Kidney (tissue), 14 donors: ENCODE data around the gene CCNL2. TPM values are rescaled to one million over a fixed set of nuclear protein-coding genes. Genes with fewer than 3 reads are reported as not detected.

ENCODE experiments used
- DNase-seq, 5 donors: peaks; one replicate each; pipeline ENCODE4 v3.0.0-alpha.2; 2013 to 2020
- FAIRE-seq: peaks from 2 replicates; lab custom pipeline; 2012; peaks lifted over from hg19 to GRCh38; lab: Jason Lieb, UNC
- H3K27ac ChIP-seq, 2 donors: one replicate each; pipeline ENCODE4 v1.7.0; 2013; ENCODE audit warnings: low read depth in 2 of 2, low read length in 2 of 2, inconsistent platforms in 1 of 2
- H3K27me3 ChIP-seq: one replicate; pipeline ENCODE4 v1.7.1; 2013; ENCODE audit warnings: low read length, inconsistent platforms; ENCODE audit not compliant: control insufficient read depth, insufficient read depth
- H3K36me3 ChIP-seq, 3 donors: one replicate each; pipeline versions ENCODE4 v1.7.0 to v1.7.1; 2013; ENCODE audit warnings: low read length in 3 of 3, control low read depth in 1 of 3, inconsistent platforms in 1 of 3; ENCODE audit not compliant: insufficient read depth in 3 of 3, control insufficient read depth in 2 of 3
- H3K4me1 ChIP-seq, 3 donors: one replicate each; pipeline versions ENCODE4 v1.7.0 to v1.7.1; 2013; ENCODE audit warnings: low read length in 3 of 3, inconsistent platforms in 1 of 3, low read depth in 1 of 3; ENCODE audit not compliant: control insufficient read depth in 2 of 3, insufficient read depth in 2 of 3
- H3K4me3 ChIP-seq, 3 donors: one replicate each; pipeline versions ENCODE4 v1.7.0 to v1.8.1; 2013; ENCODE audit warnings: low read length in 3 of 3, control low read depth in 1 of 3, inconsistent platforms in 1 of 3
- H3K9ac ChIP-seq, 3 donors: one replicate each; pipeline versions ENCODE4 v1.7.0 to v1.7.1; 2013; ENCODE audit warnings: low read length in 3 of 3, control low read depth in 1 of 3, inconsistent platforms in 1 of 3
- H3K9me3 ChIP-seq, 3 donors: one replicate each; pipeline versions ENCODE4 v1.7.0 to v1.7.1; 2013; ENCODE audit warnings: low read length in 3 of 3, control low read depth in 1 of 3, inconsistent platforms in 1 of 3; ENCODE audit not compliant: control insufficient read depth in 2 of 3, insufficient read depth in 1 of 3
- CTCF ChIP-seq: IDR thresholded peaks from 3 replicates; pipeline ENCODE4 v1.5.1; 2012; ENCODE audit warnings: mild to moderate bottlenecking, moderate library complexity, borderline replicate concordance; ENCODE audit not compliant: insufficient read depth; ENCODE audit errors: extremely low read depth
- intact Hi-C: fragments of 100-400 bp; cut with DNase I; formaldehyde crosslinking; loops from one replicate; pipeline ENCODE4 v1.11.1; 2022
- polyA plus RNA-seq: library from polyadenylated mRNA; stranded (reverse); fragments of 350-450 nt; fragmentation: Illumina TruSeq; extraction: RNeasy Lipid Tissue Mini Kit (QIAGEN cat#74804); gene quantifications from one replicate; pipeline ENCODE4 v1.2.3, GENCODE V29; 2014; ENCODE audit warnings: low read depth, low replicate concordance; ENCODE audit not compliant: insufficient read depth
- total RNA-seq: library from RNA; stranded (reverse); fragmentation: NEBNext Ultra II Directional; extraction: Animal tissue kit (Norgen Biotek cat#: 25700); gene quantifications from one replicate; pipeline ENCODE4 v1.2.1, GENCODE V29; 2021
- donor health status: control.
- donor health status: control.
- donor health status: control.
- donor health status: control.
- donor health status: control.
- donor health status: DM: yes; HTN: yes; CAD: no.
- donor health status: Normal renal cell carcinoma (clear cell type).

Gene CCNL2
- total and polyA plus RNA-seq, 2 donors from 2014 or later = 72.0 to 199 TPM

GRCh38 chr1:1438531-1439381 is 39.6 kb upstream of the CCNL2 start:
- TF ChIP-seq CTCF = no peak
- peak overlapping the region in 1 of 3 donors; percentile 55 for H3K9ac ChIP-seq
- FAIRE-seq (no peak), DNase-seq (peak in 1 of 5 donors; percentile 75)
- no peaks in the 10 kb centered on the region for H3K36me3 ChIP-seq
- peak overlapping the region in 1 of 3 donors; percentile 32 for H3K4me3 ChIP-seq
- no peaks in the 10 kb centered on the region for H3K27me3 ChIP-seq
- H3K4me1 ChIP-seq = peaks cover 0 to 39% (median 12%) of the 10 kb centered on the region in 3 donors
- H3K9me3 ChIP-seq = no peaks in the 10 kb centered on the region
- no peak overlapping the region for H3K27ac ChIP-seq
- intact Hi-C loops = no loop called here

GRCh38 chr1:1437904-1438376 is 38.8 kb upstream of the CCNL2 start:
- Histone ChIP-seq H3K9me3 (no peaks in the 10 kb centered on the region), H3K9ac (peak overlapping the region in 1 of 3 donors; percentile 55), H3K4me1 (peaks cover 0 to 47% (median 12%) of the 10 kb centered on the region in 3 donors), H3K36me3 (no peaks in the 10 kb centered on the region), H3K27me3 (no peaks in the 10 kb centered on the region), H3K27ac (peak overlapping the region in 1 of 2 donors; percentile 45), H3K4me3 (peak overlapping the region in 1 of 3 donors; percentile 32)
- DNase-seq (peak; percentile 82 to 88 (median 87)), FAIRE-seq (no peak)
- no peak for TF ChIP-seq CTCF
- intact Hi-C loops = no loop called here

- H3K9me3 ChIP-seq = no peaks in the 10 kb centered on the region
- peak overlapping the region in 1 of 3 donors; percentile 26 for H3K9ac ChIP-seq
- TF ChIP-seq CTCF = no peak
- H3K27me3 ChIP-seq = no peaks in the 10 kb centered on the region
- DNase-seq = peak in 2 of 5 donors; percentile 56 to 67
- peaks cover 0 to 47% (median 12%) of the 10 kb centered on the region in 3 donors for H3K4me1 ChIP-seq
- no peaks in the 10 kb centered on the region for H3K36me3 ChIP-seq
- intact Hi-C loops = no loop called here
- peak overlapping the region in 1 of 3 donors; percentile 32 for H3K4me3 ChIP-seq
- no peak overlapping the region for H3K27ac ChIP-seq
- FAIRE-seq = no peak
These were observed 38.1 kb upstream of the CCNL2 start for GRCh38 chr1:1437033-1437903.
